H1 (cell line): Measurements from ENCODE around the gene PLPPR1. TPM values are rescaled to one million over a fixed set of nuclear protein-coding genes. Genes with fewer than 3 reads are reported as not detected.
A peak's percentile ranks its signal among the peaks of the same experiment; 100 is the strongest.

Experiments
- CTCF ChIA-PET: fragments of 300-600 bp; sonication (Branson Sonifier 250); formaldehyde crosslinking; loops from one replicate; lab custom pipeline; 2021; ENCODE audit not compliant: partially characterized antibody; lab: Charles Lee
- POLR2A ChIA-PET: fragments of 300-600 bp; sonication (Branson Sonifier 250); formaldehyde crosslinking; loops from one replicate; lab custom pipeline; 2021; ENCODE audit warnings: inconsistent platforms; ENCODE audit not compliant: partially characterized antibody; lab: Charles Lee
- DNase-seq, 2 experiments: peaks; one replicate each; pipeline versions ENCODE4 v3.0.0 to v3.0.0-alpha.2; 2010 to 2022; ENCODE audit warnings: low spot score in 2 of 2, low read depth in 1 of 2, mixed read lengths in 1 of 2
- FAIRE-seq: peaks from 2 replicates; lab custom pipeline; 2011; peaks lifted over from hg19 to GRCh38; lab: Jason Lieb, UNC
- H2AFZ ChIP-seq: 2 replicates; pipeline ENCODE4 v1.8.1; 2012; ENCODE audit warnings: low read length, inconsistent platforms
- H2AK5ac ChIP-seq: 2 replicates; pipeline ENCODE4 v1.6.1; 2013; ENCODE audit warnings: low read depth, low read length
- H2BK120ac ChIP-seq: replicated peaks from 2 replicates; pipeline ENCODE3; 2013; ENCODE audit warnings: low read depth, low read length, inconsistent platforms
- H2BK12ac ChIP-seq: 2 replicates; pipeline ENCODE4 v1.6.1; 2013; ENCODE audit warnings: low read depth, low read length
- H2BK15ac ChIP-seq: 2 replicates; pipeline ENCODE4 v1.6.1; 2013; ENCODE audit warnings: low read length
- H2BK20ac ChIP-seq: 2 replicates; pipeline ENCODE4 v1.6.1; 2013; ENCODE audit warnings: low read length
- H2BK5ac ChIP-seq: 2 replicates; pipeline ENCODE4 v1.6.1; 2013; ENCODE audit warnings: low read depth, low read length
- H3K14ac ChIP-seq: 2 replicates; pipeline ENCODE4 v1.6.1; 2013; ENCODE audit warnings: inconsistent platforms; ENCODE audit not compliant: insufficient read length
- H3K18ac ChIP-seq: 2 replicates; pipeline ENCODE4 v1.6.1; 2013; ENCODE audit warnings: low read length; ENCODE audit errors: extremely low read depth
- H3K23ac ChIP-seq: 2 replicates; pipeline ENCODE4 v1.6.1; 2013; ENCODE audit warnings: inconsistent platforms; ENCODE audit not compliant: insufficient read length
- H3K23me2 ChIP-seq: 2 replicates; pipeline ENCODE4 v1.6.1; 2013; ENCODE audit warnings: low read depth, low read length
- H3K27ac ChIP-seq: 2 replicates; pipeline ENCODE4 v1.6.1; 2011; ENCODE audit warnings: low read depth, low read length, inconsistent platforms
- H3K27me3 ChIP-seq, 4 experiments: replicated peaks in 1 of 4; 1 replicate in 1 of 4; 2 replicates in 3 of 4; pipeline versions ENCODE4 v1.6.1 to v1.8.1; 2011 to 2013; ENCODE audit warnings: low read length in 3 of 4, mild to moderate bottlenecking in 3 of 4, inconsistent platforms in 2 of 4, mixed read lengths in 2 of 4, moderate library complexity in 1 of 4; ENCODE audit not compliant: control insufficient read depth in 3 of 4, insufficient read depth in 3 of 4; ENCODE audit errors: extremely low read depth in 1 of 4
- H3K36me3 ChIP-seq, 4 experiments: 2 replicates each; pipeline versions ENCODE4 v1.6.1 to v1.8.1; 2011 to 2013; ENCODE audit warnings: mild to moderate bottlenecking in 4 of 4, low read length in 3 of 4, moderate library complexity in 2 of 4, control low read depth in 1 of 4, inconsistent platforms in 1 of 4; ENCODE audit not compliant: insufficient read depth in 4 of 4, control insufficient read depth in 2 of 4
- H3K4ac ChIP-seq: replicated peaks from 2 replicates; pipeline ENCODE3; 2013; ENCODE audit warnings: low read length, low read depth, mixed read lengths, inconsistent platforms; ENCODE audit not compliant: insufficient read length
- H3K4me1 ChIP-seq, 4 experiments: replicated peaks in 1 of 4; 1 replicate in 1 of 4; 2 replicates in 3 of 4; pipeline versions ENCODE4 v1.6.1 to v1.8.1; 2011 to 2013; ENCODE audit warnings: low read length in 3 of 4, inconsistent platforms in 2 of 4, mixed read lengths in 1 of 4; ENCODE audit not compliant: insufficient read depth in 4 of 4, control insufficient read depth in 3 of 4
- H3K4me2 ChIP-seq, 2 experiments: 2 replicates each; pipeline versions ENCODE4 v1.6.1 to v1.8.1; 2011 to 2013; ENCODE audit warnings: low read depth in 2 of 2, low read length in 2 of 2, control low read depth in 1 of 2, inconsistent platforms in 1 of 2, mild to moderate bottlenecking in 1 of 2; ENCODE audit not compliant: insufficient read depth in 1 of 2
- H3K4me3 ChIP-seq, 4 experiments: fragments of 200-600, 300-600 bp in 1 of 4; sonication (generic), shearing (Covaris generic), sonication (Bioruptor Twin) in 1 of 4; 2 replicates each; pipeline versions ENCODE4 v1.5.1 to v1.8.1; 2011 to 2016; ENCODE audit warnings: low read length in 4 of 4, low read depth in 3 of 4, control low read depth in 2 of 4, inconsistent platforms in 2 of 4, mild to moderate bottlenecking in 2 of 4, mixed read lengths in 1 of 4, moderate library complexity in 1 of 4; ENCODE audit not compliant: insufficient read depth in 2 of 4; ENCODE audit errors: extremely low read depth in 1 of 4
- H3K56ac ChIP-seq: replicated peaks from 2 replicates; pipeline ENCODE3; 2013; ENCODE audit warnings: low read depth, mild to moderate bottlenecking, mixed read lengths, low read length, inconsistent platforms; ENCODE audit not compliant: insufficient read length
- H3K79me1 ChIP-seq: 2 replicates; pipeline ENCODE4 v1.6.1; 2013; ENCODE audit warnings: low read depth, low read length, control low read depth
- H3K79me2 ChIP-seq, 2 experiments: 2 replicates each; pipeline versions ENCODE4 v1.6.1 to v1.8.1; 2012 to 2013; ENCODE audit warnings: low read length in 2 of 2, mild to moderate bottlenecking in 2 of 2, inconsistent platforms in 1 of 2; ENCODE audit not compliant: insufficient read depth in 2 of 2, control insufficient read depth in 1 of 2
- H3K9ac ChIP-seq, 4 experiments: replicated peaks in 1 of 4; 1 replicate in 1 of 4; 2 replicates in 3 of 4; pipeline versions ENCODE4 v1.6.1 to v1.8.1; 2011 to 2013; ENCODE audit warnings: low read depth in 3 of 4, low read length in 3 of 4, control low read depth in 2 of 4, mild to moderate bottlenecking in 2 of 4, moderate library complexity in 2 of 4, inconsistent platforms in 1 of 4; ENCODE audit errors: extremely low read depth in 1 of 4
- H3K9me3 ChIP-seq, 2 experiments: 2 replicates each; pipeline versions ENCODE4 v1.6.1 to v1.8.1; 2012 to 2013; ENCODE audit warnings: mild to moderate bottlenecking in 2 of 2, moderate library complexity in 2 of 2, control low read depth in 1 of 2, inconsistent platforms in 1 of 2, low read depth in 1 of 2, low read length in 1 of 2, mixed read lengths in 1 of 2; ENCODE audit not compliant: insufficient read depth in 2 of 2
- H4K20me1 ChIP-seq, 2 experiments: replicated peaks in 1 of 2; 2 replicates each; pipeline versions ENCODE3 to v1.8.1; 2011 to 2013; ENCODE audit warnings: inconsistent platforms in 2 of 2, low read length in 2 of 2, mild to moderate bottlenecking in 1 of 2; ENCODE audit not compliant: insufficient read depth in 2 of 2, control insufficient read depth in 1 of 2
- H4K5ac ChIP-seq: 2 replicates; pipeline ENCODE4 v1.6.1; 2013; ENCODE audit warnings: low read length, low read depth, mixed read lengths, inconsistent platforms; ENCODE audit not compliant: insufficient read length
- H4K8ac ChIP-seq: 2 replicates; pipeline ENCODE4 v1.8.0; 2013; ENCODE audit warnings: mild to moderate bottlenecking, moderate library complexity, low read length, inconsistent platforms; ENCODE audit not compliant: insufficient read depth; ENCODE audit errors: extremely low read depth
- H4K91ac ChIP-seq: replicated peaks from 2 replicates; pipeline ENCODE3; 2013; ENCODE audit warnings: low read length, mixed read lengths, inconsistent platforms; ENCODE audit not compliant: insufficient read length
- JUND ChIP-seq: IDR thresholded peaks from 2 replicates; pipeline ENCODE4 v1.6.1; 2011; ENCODE audit warnings: mild to moderate bottlenecking, improper control_type of control experiment, low read length
- RAD21 ChIP-seq, 2 experiments: IDR thresholded peaks in 1 of 2; conservative IDR thresholded peaks in 1 of 2; 2 replicates each; pipeline ENCODE4 v1.6.1; 2011; ENCODE audit warnings: low read depth in 2 of 2, low read length in 2 of 2, improper control_type of control experiment in 1 of 2, inconsistent platforms in 1 of 2, mild to moderate bottlenecking in 1 of 2, moderate library complexity in 1 of 2
- polyA plus RNA-seq, 7 experiments: library from polyadenylated mRNA; depleted of rRNA in 3 of 7; stranded (reverse) in 5 of 7; unstranded in 2 of 7; fragments of >200 nt in 5 of 7; fragments of 200-250 nt in 2 of 7; gene quantifications; 1 replicate in 5 of 7; 2 replicates in 1 of 7; 4 replicates in 1 of 7; pipeline versions ENCODE4 v1.2.1 to v1.2.3, GENCODE V29; 2011 to 2013; ENCODE audit warnings: missing spikeins in 2 of 7, mixed read lengths in 2 of 7
- total RNA-seq: library from RNA; stranded (reverse); fragmentation: NEBNext Ultra II Directional; extraction: Animal tissue kit (Norgen Biotek cat#: 25700); gene quantifications from 2 replicates; pipeline ENCODE4 v1.2.1, GENCODE V29; 2021

PLPPR1 gene
- total and polyA plus RNA-seq, 2 of the 8 experiments (the other 6 are each of a cell fraction or from before 2014, with no cell fraction given): 1.4 to 1.8 TPM

GRCh38 chr9:101341958-101342357 is 313.4 kb downstream of the PLPPR1 start:
- Histone ChIP-seq H2BK5ac (no peak overlapping the region), H3K9me3 (no peaks in the 10 kb centered on the region), H3K27ac (no peak overlapping the region), H2BK15ac (no peak overlapping the region), H3K27me3 (no peaks in the 10 kb centered on the region), H2BK12ac (no peak overlapping the region), H3K4me3 (no peak overlapping the region), H3K4me2 (no peak overlapping the region), H2AK5ac (no peak overlapping the region), H3K79me2 (no peaks in the 10 kb centered on the region), H3K23me2 (no peaks in the 10 kb centered on the region), H2BK20ac (no peak overlapping the region), H3K79me1 (no peaks in the 10 kb centered on the region), H3K23ac (no peak overlapping the region), H4K20me1 (no peaks in the 10 kb centered on the region), H2BK120ac (no peak overlapping the region), H3K56ac (no peak overlapping the region), H3K14ac (no peak overlapping the region), H3K9ac (no peak overlapping the region), H3K36me3 (no peaks in the 10 kb centered on the region), H3K4ac (no peak overlapping the region), H3K18ac (no peak overlapping the region), H4K8ac (no peak overlapping the region), H2AFZ (no peak overlapping the region), H3K4me1 (no peaks in the 10 kb centered on the region), H4K5ac (no peak overlapping the region), H4K91ac (no peak overlapping the region)
- FAIRE-seq (no peak), DNase-seq (no peak)
- POLR2A ChIA-PET: no interaction called here
- CTCF ChIA-PET: no interaction called here
- TF ChIP-seq JUND (no peak), RAD21 (IDR thresholded peaks at IDR 0.05 in 1 of 2, conservative IDR thresholded peaks at IDR 0.05 in 1 of 2; ENCODE audit: low read depth in 2 of 2, low read length in 2 of 2) (peak in 1 of 2 experiments; percentile 22; a peak in 1 of 4 replicates)
